SK-N-SH (cell line): Measurements from ENCODE around the gene HTR2B.

ENCODE experiments used
- CHD2 ChIP-seq: fragments of 150-350 bp; IDR thresholded peaks from 2 replicates; pipeline ENCODE4 v1.6.1; 2018; ENCODE audit warnings: low read length; ENCODE audit not compliant: partially characterized antibody
- CTCF ChIP-seq: fragments of 200-600 bp; sonication (generic); IDR thresholded peaks from 2 replicates; pipeline ENCODE4 v1.6.1; 2017; ENCODE audit warnings: antibody characterized with exemption, mild to moderate bottlenecking, moderate library complexity
- EP300 ChIP-seq, 2 experiments: IDR thresholded peaks; 2 replicates each; pipeline versions ENCODE4 v1.4.0 to v1.6.1; 2012; ENCODE audit warnings: borderline replicate concordance in 1 of 2, low read depth in 1 of 2, low read length in 1 of 2
- JUND ChIP-seq: IDR thresholded peaks from 2 replicates; pipeline ENCODE4 v1.4.0; 2012
- MEF2A ChIP-seq: IDR thresholded peaks from 2 replicates; pipeline ENCODE4 v1.4.0; 2012; ENCODE audit warnings: low read depth, borderline replicate concordance
- NFIC ChIP-seq: IDR thresholded peaks from 2 replicates; pipeline ENCODE4 v1.4.0; 2012; ENCODE audit warnings: borderline replicate concordance
- POLR2AphosphoS5 ChIP-seq: IDR thresholded peaks from 2 replicates; pipeline ENCODE4 v1.6.1; 2012; ENCODE audit warnings: low read depth, low read length
- RCOR1 ChIP-seq: fragments of 150-350 bp; IDR thresholded peaks from 2 replicates; pipeline ENCODE4 v1.6.1; 2017; ENCODE audit warnings: antibody characterized with exemption, low read length
- TAF1 ChIP-seq: IDR thresholded peaks from 2 replicates; pipeline ENCODE4 v1.6.1; 2012; ENCODE audit warnings: low read depth, mild to moderate bottlenecking, low read length, moderate library complexity, borderline replicate concordance
- USF2 ChIP-seq: fragments of 150-350 bp; IDR thresholded peaks from 2 replicates; pipeline ENCODE4 v1.6.1; 2017; ENCODE audit warnings: antibody characterized with exemption, low read length, low read depth, borderline replicate concordance

GRCh38 chr2:231152800-231153557 is 28.1 kb upstream of the HTR2B start:
- TF ChIP-seq CTCF (no peak), POLR2AphosphoS5 (no peak), TAF1 (no peak), USF2 (no peak), MEF2A (no peak), CHD2 (no peak), EP300 (IDR thresholded peaks at IDR 0.05; ENCODE audit: borderline replicate concordance in 1 of 2, low read depth in 1 of 2, low read length in 1 of 2) (no peak), RCOR1 (no peak), NFIC (no peak), JUND (no peak)
